ENCODE data around the gene ADAM23.

Gene ADAM23

DNA sequence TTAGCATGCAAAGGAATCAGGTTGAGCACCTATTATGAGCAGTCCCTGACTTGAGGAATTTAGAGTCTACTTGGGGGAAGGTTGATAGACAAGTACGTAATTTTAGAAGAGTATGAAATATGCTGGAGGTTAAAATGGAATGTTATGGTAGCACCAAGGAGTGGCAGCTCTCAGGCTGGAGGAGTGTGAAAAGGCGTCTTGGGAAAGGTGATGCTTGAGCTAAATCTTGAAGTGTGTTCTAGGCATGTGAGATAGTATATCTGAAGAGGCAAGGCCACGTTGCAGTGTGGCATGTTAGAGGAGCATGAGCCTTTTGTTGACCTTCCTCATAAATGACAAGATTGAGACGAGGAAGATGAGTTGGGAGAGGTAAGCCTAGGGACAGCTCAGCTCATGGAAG is 39.3 kb downstream of the ADAM23 start:
- in situ Hi-C loops (cut with HindIII; ENCODE audit: low sequenced_read_pairs): no loop called here
- TF ChIP-seq, protein P1, sequence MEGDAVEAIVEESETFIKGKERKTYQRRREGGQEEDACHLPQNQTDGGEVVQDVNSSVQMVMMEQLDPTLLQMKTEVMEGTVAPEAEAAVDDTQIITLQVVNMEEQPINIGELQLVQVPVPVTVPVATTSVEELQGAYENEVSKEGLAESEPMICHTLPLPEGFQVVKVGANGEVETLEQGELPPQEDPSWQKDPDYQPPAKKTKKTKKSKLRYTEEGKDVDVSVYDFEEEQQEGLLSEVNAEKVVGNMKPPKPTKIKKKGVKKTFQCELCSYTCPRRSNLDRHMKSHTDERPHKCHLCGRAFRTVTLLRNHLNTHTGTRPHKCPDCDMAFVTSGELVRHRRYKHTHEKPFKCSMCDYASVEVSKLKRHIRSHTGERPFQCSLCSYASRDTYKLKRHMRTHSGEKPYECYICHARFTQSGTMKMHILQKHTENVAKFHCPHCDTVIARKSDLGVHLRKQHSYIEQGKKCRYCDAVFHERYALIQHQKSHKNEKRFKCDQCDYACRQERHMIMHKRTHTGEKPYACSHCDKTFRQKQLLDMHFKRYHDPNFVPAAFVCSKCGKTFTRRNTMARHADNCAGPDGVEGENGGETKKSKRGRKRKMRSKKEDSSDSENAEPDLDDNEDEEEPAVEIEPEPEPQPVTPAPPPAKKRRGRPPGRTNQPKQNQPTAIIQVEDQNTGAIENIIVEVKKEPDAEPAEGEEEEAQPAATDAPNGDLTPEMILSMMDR (IDR thresholded peaks at IDR 0.05; ENCODE audit: low read depth, low read length, missing control alignments): no peak
- no peak overlapping the region for H3K4me3 ChIP-seq (ENCODE audit: low read depth, low read length)
- DNase-seq (ENCODE audit: low read depth): no peak

DNA sequence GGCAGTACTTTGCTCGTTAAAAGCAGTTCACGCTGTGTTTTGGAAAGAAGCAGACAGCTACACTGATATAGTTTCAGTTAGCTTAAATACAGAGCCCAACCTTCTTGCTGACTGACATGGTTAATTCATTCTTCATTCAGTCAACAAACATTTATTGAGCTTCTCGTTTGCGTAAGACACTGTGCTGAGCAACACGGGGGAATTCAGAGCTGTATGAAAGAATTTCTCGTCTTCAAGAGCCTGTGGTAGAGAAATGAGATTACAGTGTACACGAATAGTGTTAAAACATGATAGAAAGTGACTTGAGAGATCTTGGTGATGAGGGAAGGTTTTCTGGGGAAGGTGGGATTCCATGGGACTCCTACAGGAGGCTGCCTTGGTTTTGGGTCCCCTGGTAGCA is 44.7 kb downstream of the ADAM23 start:
- in situ Hi-C loops (cut with HindIII; ENCODE audit: low sequenced_read_pairs): no loop called here
- TF ChIP-seq, protein P1 (IDR thresholded peaks at IDR 0.05; ENCODE audit: low read depth, low read length, missing control alignments): no peak
- H3K4me3 ChIP-seq (ENCODE audit: low read depth, low read length): no peak overlapping the region
- no peak for DNase-seq (ENCODE audit: low read depth)

DNA sequence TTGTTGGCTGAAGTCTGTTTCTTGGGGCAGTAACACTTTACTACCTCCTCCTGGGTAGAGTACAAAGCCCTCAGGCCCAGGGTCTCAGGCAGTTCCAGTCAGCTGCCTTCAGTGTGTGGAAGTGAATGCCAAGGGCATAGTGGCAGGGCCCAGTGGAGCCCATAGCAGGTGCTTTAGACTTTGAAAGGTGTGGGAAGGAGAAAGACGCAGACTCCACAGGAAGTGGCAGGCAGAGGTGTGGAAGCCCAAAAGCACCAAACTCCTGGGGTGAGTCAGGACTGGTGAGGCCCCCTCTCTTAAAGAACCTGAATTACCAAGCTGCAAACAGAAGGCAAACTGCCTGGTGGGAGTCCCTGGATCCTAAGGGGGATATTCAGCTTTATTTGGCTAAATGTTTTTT is 45.3 kb downstream of the ADAM23 start:
- TF ChIP-seq, protein P1 (IDR thresholded peaks at IDR 0.05; ENCODE audit: low read depth, low read length, missing control alignments): no peak
- in situ Hi-C loops (cut with HindIII; ENCODE audit: low sequenced_read_pairs): no loop called here
- no peak overlapping the region for H3K4me3 ChIP-seq (ENCODE audit: low read depth, low read length)
- DNase-seq (ENCODE audit: low read depth): no peak

DNA sequence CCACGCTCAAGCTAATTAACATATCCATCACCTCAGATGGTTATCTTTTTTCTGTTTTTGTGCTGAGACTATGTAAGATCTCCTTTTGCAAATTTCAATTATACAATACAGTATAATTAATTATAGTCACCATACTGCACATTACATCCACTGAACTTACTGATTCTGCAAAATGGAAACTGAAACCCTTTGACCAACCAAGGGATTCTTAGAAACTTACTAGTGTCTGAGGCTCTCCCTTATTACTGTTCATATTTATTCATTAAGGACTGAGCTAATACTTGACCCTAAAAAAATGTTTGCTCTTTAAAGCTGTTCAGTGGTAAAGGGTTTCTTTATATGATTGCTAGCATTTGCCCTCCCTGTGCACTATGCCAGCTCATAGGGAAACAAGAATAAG is 50.7 kb downstream of the ADAM23 start:
- in situ Hi-C loops (cut with HindIII; ENCODE audit: low sequenced_read_pairs): no loop called here
- H3K4me3 ChIP-seq (ENCODE audit: low read depth, low read length): no peak overlapping the region
- TF ChIP-seq, protein P1 (IDR thresholded peaks at IDR 0.05; ENCODE audit: low read depth, low read length, missing control alignments): no peak
- DNase-seq (ENCODE audit: low read depth): no peak

DNA sequence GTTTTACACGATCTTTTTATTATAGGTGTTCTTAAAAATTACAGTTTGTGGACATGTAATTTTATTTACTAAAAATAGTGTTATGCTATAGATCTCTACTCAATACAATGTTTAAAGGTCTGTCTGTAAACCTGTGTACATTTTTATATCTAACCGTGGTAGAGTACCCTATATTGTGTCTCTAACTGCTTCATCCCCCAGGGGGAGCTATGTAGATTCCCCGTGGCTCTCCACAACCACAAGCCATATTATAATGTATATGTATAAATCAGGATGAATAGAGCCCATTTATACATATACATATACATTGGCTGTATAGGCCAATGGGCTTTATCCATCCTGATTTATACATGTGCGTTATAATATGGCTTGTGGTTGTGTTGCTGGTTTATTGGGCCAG is 59.4 kb downstream of the ADAM23 start:
- DNase-seq (ENCODE audit: low read depth): no peak
- TF ChIP-seq, protein P1 (IDR thresholded peaks at IDR 0.05; ENCODE audit: low read depth, low read length, missing control alignments): no peak
- H3K4me3 ChIP-seq (ENCODE audit: low read depth, low read length): no peak overlapping the region
- in situ Hi-C loops (cut with HindIII; ENCODE audit: low sequenced_read_pairs): no loop called here

DNA sequence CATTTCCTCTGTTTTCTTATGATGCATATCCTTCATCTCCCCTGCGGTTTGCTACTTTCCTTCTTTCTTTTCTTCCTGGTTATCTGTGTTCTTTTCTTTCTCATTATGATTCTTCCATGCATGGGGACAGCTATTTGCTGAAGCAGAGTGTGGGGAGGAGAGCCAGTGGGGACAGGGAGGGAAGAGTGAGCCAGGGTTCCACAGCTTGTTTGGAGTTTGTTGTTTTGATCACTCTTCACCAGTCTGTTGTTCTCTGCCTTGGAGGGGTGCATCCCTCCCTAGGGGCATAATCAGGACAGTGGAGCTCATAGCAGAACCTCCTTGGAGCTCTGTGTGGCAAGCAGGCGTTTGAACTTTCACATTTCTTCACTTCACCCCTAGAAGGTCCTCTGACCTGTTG is 68.0 kb downstream of the ADAM23 start:
- TF ChIP-seq, protein P1 (IDR thresholded peaks at IDR 0.05; ENCODE audit: low read depth, low read length, missing control alignments): no peak
- no peak overlapping the region for H3K4me3 ChIP-seq (ENCODE audit: low read depth, low read length)
- no peak for DNase-seq (ENCODE audit: low read depth)
- in situ Hi-C loops (cut with HindIII; ENCODE audit: low sequenced_read_pairs): no loop called here

DNA sequence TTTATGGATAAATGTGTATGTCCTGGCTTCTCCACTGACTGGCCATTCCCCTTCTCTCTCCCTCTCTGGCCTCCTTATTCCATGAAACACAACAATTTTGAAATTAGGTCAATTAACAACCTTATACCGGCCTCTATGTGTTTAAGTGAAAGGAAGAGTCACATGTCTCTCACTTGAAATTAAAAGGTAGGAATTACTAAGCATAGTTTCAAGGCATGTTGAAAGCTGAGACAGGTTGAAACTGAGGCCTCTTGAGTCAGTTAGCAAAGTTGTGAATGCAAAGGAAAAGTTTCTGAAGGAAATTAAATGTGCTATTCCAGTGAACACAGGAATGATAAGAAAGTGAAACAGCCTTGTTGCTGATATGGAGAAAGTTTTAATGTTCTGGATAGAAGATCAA is 69.7 kb downstream of the ADAM23 start:
- in situ Hi-C loops (cut with HindIII; ENCODE audit: low sequenced_read_pairs): no loop called here
- DNase-seq (ENCODE audit: low read depth): no peak
- no peak overlapping the region for H3K4me3 ChIP-seq (ENCODE audit: low read depth, low read length)
- TF ChIP-seq, protein P1 (IDR thresholded peaks at IDR 0.05; ENCODE audit: low read depth, low read length, missing control alignments): no peak

All from astrocyte of the cerebellum (primary cell).